ENCODE data around the gene TEX26. TPM values are rescaled to one million over a fixed set of nuclear protein-coding genes. Genes with fewer than 3 reads are reported as not detected.

Gene TEX26
- total RNA-seq, 1 donor, result not detected

- Histone ChIP-seq H3K79me2 (ENCODE audit: insufficient read depth, low read length) (no peaks in the 10 kb centered on the region), H3K4me3 (ENCODE audit: insufficient read depth, low read length) (no peak overlapping the region), H3K36me3 (ENCODE audit: insufficient read depth, low read length) (no peaks in the 10 kb centered on the region), H2AFZ (ENCODE audit: low read length) (no peak overlapping the region), H3K4me2 (ENCODE audit: insufficient read depth, low read length) (no peak overlapping the region), H3K27ac (ENCODE audit: low read depth, low read length) (no peak overlapping the region), H3K9me3 (ENCODE audit: low read depth, low read length) (no peaks in the 10 kb centered on the region), H4K20me1 (ENCODE audit: insufficient read depth, low read length) (no peaks in the 10 kb centered on the region), H3K27me3 (ENCODE audit: insufficient read depth, low read length) (no peaks in the 10 kb centered on the region), H3K4me1 (ENCODE audit: insufficient read depth, low read length) (peaks cover 6% of the 10 kb centered on the region)
- no peak for DNase-seq (ENCODE audit: insufficient read length, low spot score, missing footprints)
- no peak for TF ChIP-seq CTCF (IDR thresholded peaks at IDR 0.05; ENCODE audit: extremely low read depth, low read depth, low read length)
Observed at GRCh38 chr13:30983431-30983830, 51.0 kb downstream of the TEX26 start.

DNA sequence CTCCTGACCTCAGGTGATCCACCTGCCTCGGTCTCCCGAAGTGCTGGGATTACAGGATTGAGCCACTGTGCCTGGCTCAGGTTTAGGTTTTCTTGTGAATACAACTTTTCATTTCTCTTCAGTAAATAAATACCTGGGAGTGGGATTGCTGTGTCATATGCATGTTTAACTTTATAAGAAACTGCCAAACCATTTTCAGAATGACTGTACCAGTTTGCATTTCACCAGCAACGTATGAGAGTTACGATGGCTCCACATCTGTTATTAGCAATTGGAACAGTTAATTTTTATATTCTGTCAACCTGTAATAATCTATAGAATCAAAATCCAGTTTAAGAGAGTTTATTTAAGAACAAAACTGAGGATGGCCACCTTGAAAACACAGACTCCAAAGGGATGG is 52.2 kb downstream of the TEX26 start:
- no peak for TF ChIP-seq CTCF (IDR thresholded peaks at IDR 0.05; ENCODE audit: extremely low read depth, low read depth, low read length)
- Histone ChIP-seq H3K79me2 (ENCODE audit: insufficient read depth, low read length) (no peaks in the 10 kb centered on the region), H3K36me3 (ENCODE audit: insufficient read depth, low read length) (no peaks in the 10 kb centered on the region), H3K4me1 (ENCODE audit: insufficient read depth, low read length) (peaks cover 5% of the 10 kb centered on the region), H2AFZ (ENCODE audit: low read length) (no peak overlapping the region), H3K4me3 (ENCODE audit: insufficient read depth, low read length) (no peak overlapping the region), H3K9me3 (ENCODE audit: low read depth, low read length) (no peaks in the 10 kb centered on the region), H3K4me2 (ENCODE audit: insufficient read depth, low read length) (no peak overlapping the region), H3K27ac (ENCODE audit: low read depth, low read length) (no peak overlapping the region), H3K27me3 (ENCODE audit: insufficient read depth, low read length) (no peaks in the 10 kb centered on the region), H4K20me1 (ENCODE audit: insufficient read depth, low read length) (no peaks in the 10 kb centered on the region)
- DNase-seq (ENCODE audit: insufficient read length, low spot score, missing footprints), result no peak

- Histone ChIP-seq H3K27ac (ENCODE audit: low read depth, low read length) (no peak overlapping the region), H3K4me1 (ENCODE audit: insufficient read depth, low read length) (peaks cover 5% of the 10 kb centered on the region), H3K4me2 (ENCODE audit: insufficient read depth, low read length) (no peak overlapping the region), H3K79me2 (ENCODE audit: insufficient read depth, low read length) (no peaks in the 10 kb centered on the region), H3K9me3 (ENCODE audit: low read depth, low read length) (no peaks in the 10 kb centered on the region), H3K36me3 (ENCODE audit: insufficient read depth, low read length) (no peaks in the 10 kb centered on the region), H2AFZ (ENCODE audit: low read length) (no peak overlapping the region), H3K4me3 (ENCODE audit: insufficient read depth, low read length) (no peak overlapping the region), H4K20me1 (ENCODE audit: insufficient read depth, low read length) (no peaks in the 10 kb centered on the region), H3K27me3 (ENCODE audit: insufficient read depth, low read length) (no peaks in the 10 kb centered on the region)
- no peak for DNase-seq (ENCODE audit: insufficient read length, low spot score, missing footprints)
- no peak for TF ChIP-seq CTCF (IDR thresholded peaks at IDR 0.05; ENCODE audit: extremely low read depth, low read depth, low read length)
Observed at GRCh38 chr13:30985637-30986205, 53.3 kb downstream of the TEX26 start.

DNA sequence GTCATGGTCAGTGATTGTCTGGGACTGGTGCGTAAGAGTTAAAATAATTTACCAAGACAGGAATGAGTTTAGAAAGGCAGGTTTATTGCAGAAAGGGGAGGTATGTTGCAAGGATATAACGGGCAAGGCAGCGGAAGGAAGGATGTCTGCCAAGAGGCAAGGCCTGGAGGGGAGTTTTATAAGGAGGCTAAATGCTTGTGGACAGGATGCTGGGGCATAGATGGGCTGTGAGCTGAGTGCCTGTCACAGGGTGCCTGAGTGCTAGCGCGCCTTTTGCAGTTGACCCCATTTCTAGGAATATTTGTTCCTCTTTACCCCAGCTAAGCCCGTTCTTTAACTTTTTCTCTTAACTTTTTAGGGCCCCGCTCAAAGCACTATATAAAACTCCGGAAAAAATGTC is 58.7 kb downstream of the TEX26 start:
- Histone ChIP-seq H2AFZ (ENCODE audit: low read length) (no peak overlapping the region), H3K4me3 (ENCODE audit: insufficient read depth, low read length) (no peak overlapping the region), H3K9me3 (ENCODE audit: low read depth, low read length) (no peaks in the 10 kb centered on the region), H4K20me1 (ENCODE audit: insufficient read depth, low read length) (no peaks in the 10 kb centered on the region), H3K27ac (ENCODE audit: low read depth, low read length) (no peak overlapping the region), H3K27me3 (ENCODE audit: insufficient read depth, low read length) (peaks cover 32% of the 10 kb centered on the region), H3K79me2 (ENCODE audit: insufficient read depth, low read length) (no peaks in the 10 kb centered on the region), H3K36me3 (ENCODE audit: insufficient read depth, low read length) (no peaks in the 10 kb centered on the region), H3K4me1 (ENCODE audit: insufficient read depth, low read length) (peaks cover under 1% of the 10 kb centered on the region), H3K4me2 (ENCODE audit: insufficient read depth, low read length) (no peak overlapping the region)
- no peak for DNase-seq (ENCODE audit: insufficient read length, low spot score, missing footprints)
- no peak for TF ChIP-seq CTCF (IDR thresholded peaks at IDR 0.05; ENCODE audit: extremely low read depth, low read depth, low read length)
